Mesothelial cell of epicardium (in vitro differentiated cells): ENCODE results near the gene DTNB. TPM values are rescaled to one million over a fixed set of nuclear protein-coding genes. Genes with fewer than 3 reads are reported as not detected.
A peak's percentile ranks its signal among the peaks of the same experiment; 100 is the strongest.

Experiments
- DNase-seq, 2 experiments: peaks; one replicate each; pipeline ENCODE4 v3.0.0; 2021; ENCODE audit warnings: low spot score in 2 of 2; ENCODE audit not compliant: unreplicated experiment in 2 of 2
- H3K27ac Mint-ChIP-seq: 2 replicates; pipeline ENCODE4 v1.8.0; 2021; ENCODE audit warnings: mixed read lengths
- H3K27me3 Mint-ChIP-seq: 2 replicates; pipeline ENCODE4 v1.8.0; 2021; ENCODE audit warnings: low read depth, mixed read lengths
- H3K36me3 Mint-ChIP-seq: 2 replicates; pipeline ENCODE4 v1.8.0; 2021; ENCODE audit warnings: mixed read lengths
- H3K4me1 Mint-ChIP-seq: 2 replicates; pipeline ENCODE4 v1.8.0; 2021; ENCODE audit warnings: mixed read lengths
- H3K4me3 Mint-ChIP-seq: 2 replicates; pipeline ENCODE4 v1.8.0; 2021; ENCODE audit warnings: mild to moderate bottlenecking, moderate library complexity, mixed read lengths
- H3K9me3 Mint-ChIP-seq: 2 replicates; pipeline ENCODE4 v1.8.0; 2021; ENCODE audit warnings: mixed read lengths
- CTCF ChIP-seq: fragments of 200-600 bp; sonication (generic); IDR thresholded peaks from one replicate; pipeline ENCODE4 v1.5.0; 2021; ENCODE audit warnings: antibody characterized with exemption; ENCODE audit not compliant: unreplicated experiment
- total RNA-seq: library from RNA; stranded (reverse); gene quantifications from 3 replicates; pipeline ENCODE4 v1.2.1, GENCODE V29; 2021

Gene DTNB
- total RNA-seq, 1 donor from 2014 or later: 36.3 TPM

GRCh38 chr2:25367296-25367695 is 306.1 kb downstream of the DTNB start:
- Mint-ChIP-seq H3K36me3 (no peaks in the 10 kb centered on the region), H3K4me3 (no peak overlapping the region), H3K27me3 (peaks cover 3% of the 10 kb centered on the region), H3K27ac (no peak overlapping the region), H3K9me3 (no peaks in the 10 kb centered on the region), H3K4me1 (peaks cover 36% of the 10 kb centered on the region)
- no peak for TF ChIP-seq CTCF
- no peak for DNase-seq

DNA sequence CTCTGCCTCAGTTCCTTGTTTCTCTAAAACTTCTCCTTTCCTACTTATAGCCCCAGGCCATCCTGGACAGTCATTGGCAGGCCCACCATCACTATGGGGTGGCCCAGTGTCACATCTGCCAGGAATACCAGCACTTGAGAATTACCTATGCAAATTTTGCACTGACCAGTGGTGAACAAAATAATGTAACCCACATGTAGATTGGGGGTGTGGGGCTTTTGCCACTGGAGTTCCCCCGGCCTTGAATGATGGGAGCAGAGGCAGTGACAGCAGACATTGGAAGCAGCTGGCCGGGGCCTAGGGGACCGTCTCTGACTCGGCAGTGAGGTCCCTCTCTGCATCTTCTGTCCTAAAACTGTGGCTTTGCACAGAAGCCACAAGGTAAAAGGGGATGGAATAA is 306.7 kb downstream of the DTNB start:
- peaks cover 33% of the 10 kb centered on the region for H3K4me1 Mint-ChIP-seq
- H3K36me3 Mint-ChIP-seq: no peaks in the 10 kb centered on the region
- DNase-seq: no peak
- no peak overlapping the region for H3K4me3 Mint-ChIP-seq
- H3K9me3 Mint-ChIP-seq: no peaks in the 10 kb centered on the region
- H3K27me3 Mint-ChIP-seq: peaks cover 3% of the 10 kb centered on the region
- no peak overlapping the region for H3K27ac Mint-ChIP-seq
- TF ChIP-seq CTCF: no peak

DNA sequence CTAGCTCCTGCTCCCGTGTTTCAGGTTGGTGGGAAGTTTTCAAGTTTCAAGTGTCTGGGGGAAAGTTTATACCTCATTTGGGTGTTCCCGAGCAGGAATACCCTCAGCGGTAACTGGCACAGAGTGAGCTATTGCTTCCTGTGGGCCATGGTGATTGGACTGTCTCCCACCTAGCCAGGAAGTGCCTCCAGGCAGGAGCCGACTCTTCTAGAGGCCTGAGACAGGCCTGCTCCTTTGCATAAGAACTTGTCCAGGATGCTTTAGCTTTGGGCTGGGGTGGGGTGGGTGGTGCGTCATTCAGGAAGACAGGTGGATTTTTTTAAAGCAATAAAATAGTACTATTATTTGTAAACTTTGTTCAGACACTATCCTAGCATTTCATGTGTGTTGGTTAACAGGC is 308.1 kb downstream of the DTNB start:
- no peak for DNase-seq
- H3K9me3 Mint-ChIP-seq: no peaks in the 10 kb centered on the region
- no peak for TF ChIP-seq CTCF
- no peak overlapping the region for H3K27ac Mint-ChIP-seq
- H3K36me3 Mint-ChIP-seq: no peaks in the 10 kb centered on the region
- H3K4me3 Mint-ChIP-seq: no peak overlapping the region
- peaks cover 25% of the 10 kb centered on the region for H3K4me1 Mint-ChIP-seq
- H3K27me3 Mint-ChIP-seq: peaks cover 3% of the 10 kb centered on the region

GRCh38 chr2:25363733-25364132 is 309.6 kb downstream of the DTNB start:
- no peaks in the 10 kb centered on the region for H3K9me3 Mint-ChIP-seq
- no peak overlapping the region for H3K27ac Mint-ChIP-seq
- no peak overlapping the region for H3K4me3 Mint-ChIP-seq
- H3K36me3 Mint-ChIP-seq: no peaks in the 10 kb centered on the region
- H3K4me1 Mint-ChIP-seq: peaks cover 13% of the 10 kb centered on the region
- DNase-seq: no peak
- TF ChIP-seq CTCF: no peak
- peaks cover 3% of the 10 kb centered on the region for H3K27me3 Mint-ChIP-seq

DNA sequence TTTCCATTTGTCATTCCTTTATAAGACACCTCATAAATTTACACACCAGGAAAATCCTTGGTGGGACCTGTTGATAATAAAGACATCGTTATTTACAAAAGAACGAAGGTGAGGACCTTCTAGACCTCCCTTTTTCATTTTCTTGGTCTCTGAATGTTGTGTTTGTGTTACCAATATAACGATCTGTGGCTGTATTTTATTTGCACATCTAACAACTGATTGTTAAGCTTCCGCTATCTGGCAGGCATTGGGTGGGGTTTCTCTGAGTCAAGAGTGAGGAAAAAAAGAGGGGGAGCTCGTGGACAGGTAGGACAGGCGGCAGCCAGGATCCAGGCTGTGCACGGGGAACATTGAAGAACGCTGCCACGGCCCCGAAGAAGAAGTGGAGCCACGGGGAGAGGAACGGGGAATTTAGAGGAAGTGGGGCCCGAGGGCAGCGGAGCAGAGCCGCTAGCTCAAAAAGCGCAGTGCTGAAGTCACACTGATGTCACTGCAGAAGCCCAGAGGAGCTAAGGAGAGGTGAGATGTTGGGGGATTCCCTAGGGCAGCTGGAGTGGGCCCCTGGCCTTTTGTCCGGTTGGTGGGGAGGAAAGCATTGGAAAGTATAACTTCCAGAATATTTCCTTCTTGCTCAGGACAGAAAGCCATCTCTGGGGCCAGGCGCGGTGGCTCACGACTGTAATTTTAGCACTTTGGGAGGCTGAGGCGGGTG is 310.8 kb downstream of the DTNB start:
- H3K27me3 Mint-ChIP-seq: peaks cover 3% of the 10 kb centered on the region
- no peak for DNase-seq
- H3K27ac Mint-ChIP-seq: no peak overlapping the region
- H3K4me1 Mint-ChIP-seq: peaks cover 10% of the 10 kb centered on the region
- TF ChIP-seq CTCF: no peak
- H3K36me3 Mint-ChIP-seq: no peaks in the 10 kb centered on the region
- H3K4me3 Mint-ChIP-seq: peak overlapping the region; percentile 43
- H3K9me3 Mint-ChIP-seq: no peaks in the 10 kb centered on the region

DNA sequence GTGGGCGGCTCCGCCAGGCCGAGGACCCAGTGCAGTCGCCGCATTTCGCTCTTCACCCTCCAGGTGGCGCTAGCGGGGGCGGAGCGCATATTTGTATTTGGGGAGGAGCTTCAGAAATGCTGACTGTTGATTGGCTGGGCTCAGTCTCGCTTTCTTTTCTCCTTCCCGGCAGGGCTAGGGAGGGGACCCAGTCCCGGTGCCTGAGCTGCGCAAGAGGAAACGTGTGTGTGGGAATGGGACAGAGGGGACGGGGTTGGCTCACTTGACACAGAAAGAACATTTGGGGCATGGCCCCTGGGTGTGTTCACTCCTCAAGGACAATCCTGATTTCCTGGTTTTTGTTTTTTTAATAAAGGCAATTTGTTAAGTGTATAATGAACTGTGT is 311.3 kb downstream of the DTNB start:
- peaks cover 10% of the 10 kb centered on the region for H3K4me1 Mint-ChIP-seq
- peak; percentile 95 for TF ChIP-seq CTCF
- H3K36me3 Mint-ChIP-seq: no peaks in the 10 kb centered on the region
- H3K27me3 Mint-ChIP-seq: peaks cover 3% of the 10 kb centered on the region
- H3K27ac Mint-ChIP-seq: no peak overlapping the region
- DNase-seq: peak; percentile 82 to 97
- no peaks in the 10 kb centered on the region for H3K9me3 Mint-ChIP-seq
- H3K4me3 Mint-ChIP-seq: peak overlapping the region; percentile 43
